Stomach (tissue), 9 donors: ENCODE measurements around the gene MBNL2. TPM values are rescaled to one million over a fixed set of nuclear protein-coding genes. Genes with fewer than 3 reads are reported as not detected.
A peak's percentile ranks its signal among the peaks of the same experiment; 100 is the strongest.

Source experiments
- DNase-seq, 2 donors: peaks; one replicate each; pipeline versions ENCODE4 v3.0.0 to v3.0.0-alpha.2; 2013 to 2019
- H3K27ac ChIP-seq, 5 donors: fragments of 200-600 bp in 4 of 5; sonication (generic) in 4 of 5; one replicate each; pipeline ENCODE4 v1.5.1; 2013 to 2019; ENCODE audit warnings: mild to moderate bottlenecking in 1 of 5, moderate library complexity in 1 of 5
- H3K27me3 ChIP-seq, 3 donors: fragments of 200-600 bp; sonication (generic); one replicate each; pipeline ENCODE4 v1.5.1; 2017 to 2019; ENCODE audit warnings: mixed run types in 1 of 3
- H3K36me3 ChIP-seq, 4 donors: fragments of 200-600 bp; sonication (generic); 1 replicate in 3 of 4; 2 replicates in 1 of 4; pipeline ENCODE4 v1.5.1; 2016 to 2019
- H3K4me1 ChIP-seq, 4 donors: fragments of 200-600 bp; sonication (generic); one replicate each; pipeline ENCODE4 v1.5.1; 2016 to 2019
- H3K4me3 ChIP-seq, 4 donors: fragments of 200-600 bp; sonication (generic) in 3 of 4; one replicate each; pipeline ENCODE4 v1.5.1; 2016 to 2019; ENCODE audit warnings: mild to moderate bottlenecking in 1 of 4
- H3K9me3 ChIP-seq, 4 donors: fragments of 200-600 bp; sonication (generic); one replicate each; pipeline ENCODE4 v1.5.1; 2016 to 2019
- CTCF ChIP-seq, 7 experiments: fragments of 450-650 bp in 4 of 7; fragments of 200-600 bp in 3 of 7; sonication (generic) in 3 of 7; IDR thresholded peaks; one replicate each; pipeline ENCODE4 v1.5.1; 2016 to 2019; ENCODE audit warnings: antibody characterized with exemption in 7 of 7, control low read depth in 2 of 7, mild to moderate bottlenecking in 1 of 7
- EP300 ChIP-seq: sonication (generic); formaldehyde crosslinking; IDR thresholded peaks from one replicate; pipeline ENCODE4 v1.6.1; 2017; ENCODE audit warnings: antibody characterized with exemption
- POLR2A ChIP-seq, 4 donors: fragments of 450-650 bp; IDR thresholded peaks; one replicate each; pipeline ENCODE4 v1.6.1; 2016; ENCODE audit warnings: antibody characterized with exemption in 4 of 4, control low read depth in 2 of 4, mild to moderate bottlenecking in 1 of 4, moderate library complexity in 1 of 4
- POLR2AphosphoS5 ChIP-seq, 3 donors: sonication (generic); formaldehyde crosslinking; IDR thresholded peaks; one replicate each; pipeline ENCODE4 v1.6.1; 2016; ENCODE audit warnings: antibody characterized with exemption in 3 of 3
- WGBS, 5 donors: extraction: QIAGEN DNeasy Blood & Tissue Kit in 3 of 5; methylation state at CpG; one replicate each; pipeline versions ENCODE4 v1.1.5 to v1.1.7; 2013 to 2018; 5-methylcytosine and 5-hydroxymethylcytosine counted together
- intact Hi-C: fragments of 100-400 bp; cut with DNase I; formaldehyde crosslinking; loops from one replicate; pipeline ENCODE4 v1.15.1; 2023; ENCODE audit warnings: low total_unique reads
- polyA plus RNA-seq, 3 donors: library from polyadenylated mRNA; stranded (reverse); fragments of 200-250 nt; gene quantifications; one replicate each; pipeline ENCODE4 v1.2.3, GENCODE V29; 2013
- total RNA-seq, 5 donors: library from RNA; depleted of rRNA; stranded (reverse); fragments of >200 nt; gene quantifications; one replicate each; pipeline versions ENCODE4 v1.1.0 to v1.2.3, GENCODE V29; 2014 to 2016
- donor health status: healthy with polysubstance abuse.
- donor health status: Bipolar disorder and iron deficiency.
- donor health status: healthy.

The MBNL2 gene
- total and polyA plus RNA-seq, 8 donors, result 8.3 to 74.5 (median 25.6) TPM

- Histone ChIP-seq H3K9me3 (no peaks in the 10 kb centered on the region), H3K4me3 (no peak overlapping the region), H3K27me3 (no peaks in the 10 kb centered on the region), H3K27ac (no peak overlapping the region), H3K4me1 (peaks cover 9 to 66% (median 41%) of the 10 kb centered on the region in 4 donors), H3K36me3 (peaks cover 0 to 7% (median 0%) of the 10 kb centered on the region in 4 donors)
- WGBS, 5 donors, result 84 to 92% (median 91%) methylated on average over 3 of the region's 3 CpGs
- no peak for DNase-seq
- TF ChIP-seq POLR2A (IDR thresholded peaks at IDR 0.05) (no peak), POLR2AphosphoS5 (IDR thresholded peaks at IDR 0.05) (no peak), EP300 (no peak), CTCF (IDR thresholded peaks at IDR 0.05) (no peak)
- intact Hi-C loops, result no loop called here
These were observed 89.8 kb downstream of the MBNL2 start for GRCh38 chr13:97311956-97312355.

GRCh38 chr13:97313551-97314260 lies 91.6 kb downstream of the MBNL2 start:
- no peak overlapping the region for H3K27ac ChIP-seq
- TF ChIP-seq POLR2A (IDR thresholded peaks at IDR 0.05), result no peak
- no peak for TF ChIP-seq EP300
- no peak for TF ChIP-seq POLR2AphosphoS5 (IDR thresholded peaks at IDR 0.05)
- no peak for TF ChIP-seq CTCF (IDR thresholded peaks at IDR 0.05)
- intact Hi-C loops, result no loop called here
- no peaks in the 10 kb centered on the region for H3K27me3 ChIP-seq
- H3K4me3 ChIP-seq, result no peak overlapping the region
- peaks cover 0 to 7% (median 0%) of the 10 kb centered on the region in 4 donors for H3K36me3 ChIP-seq
- H3K9me3 ChIP-seq, result no peaks in the 10 kb centered on the region
- DNase-seq, result no peak
- peaks cover 2 to 63% (median 36%) of the 10 kb centered on the region in 4 donors for H3K4me1 ChIP-seq

- H3K9me3 ChIP-seq, result no peaks in the 10 kb centered on the region
- intact Hi-C loops, result no loop called here
- peak in 1 of 2 donors; percentile 52 for DNase-seq
- H3K4me3 ChIP-seq, result no peak overlapping the region
- H3K4me1 ChIP-seq, result peaks cover 9 to 66% (median 41%) of the 10 kb centered on the region in 4 donors
- TF ChIP-seq EP300 (no peak), POLR2AphosphoS5 (IDR thresholded peaks at IDR 0.05) (no peak), POLR2A (IDR thresholded peaks at IDR 0.05) (no peak), CTCF (IDR thresholded peaks at IDR 0.05) (no peak)
- WGBS, 5 donors, result 35 to 78% (median 70%) methylated on average over 2 of the region's 2 CpGs
- H3K27ac ChIP-seq, result peak overlapping the region in 2 of 5 donors; percentile 9
- peaks cover 0 to 7% (median 0%) of the 10 kb centered on the region in 4 donors for H3K36me3 ChIP-seq
- no peaks in the 10 kb centered on the region for H3K27me3 ChIP-seq
These were observed 94.3 kb downstream of the MBNL2 start for GRCh38 chr13:97316390-97316789.

- Histone ChIP-seq H3K27me3 (no peaks in the 10 kb centered on the region), H3K36me3 (peaks cover 0 to 7% (median 0%) of the 10 kb centered on the region in 4 donors), H3K27ac (no peak overlapping the region), H3K4me3 (no peak overlapping the region), H3K9me3 (no peaks in the 10 kb centered on the region), H3K4me1 (peaks cover 15 to 78% (median 49%) of the 10 kb centered on the region in 4 donors)
- TF ChIP-seq CTCF (IDR thresholded peaks at IDR 0.05), result no peak
- no peak for TF ChIP-seq POLR2AphosphoS5 (IDR thresholded peaks at IDR 0.05)
- no peak for TF ChIP-seq EP300
- no peak for TF ChIP-seq POLR2A (IDR thresholded peaks at IDR 0.05)
- WGBS, 5 donors, result 77 to 91% (median 81%) methylated on average over 1 of the region's 1 CpG
- intact Hi-C loops, result no loop called here
- DNase-seq, result no peak
These were observed 95.8 kb downstream of the MBNL2 start for GRCh38 chr13:97317933-97318332.
